Suprapubic skin (tissue), 4 donors: Measurements from ENCODE around the gene PTPRJ.

Experiments
- EP300 ChIP-seq: sonication (generic); formaldehyde crosslinking; IDR thresholded peaks from one replicate; pipeline ENCODE4 v1.6.1; 2017; ENCODE audit warnings: antibody characterized with exemption
- POLR2A ChIP-seq, 2 donors: fragments of 450-650 bp; IDR thresholded peaks; one replicate each; pipeline ENCODE4 v1.6.1; 2017; ENCODE audit warnings: antibody characterized with exemption in 2 of 2, mild to moderate bottlenecking in 2 of 2, moderate library complexity in 2 of 2
- POLR2AphosphoS5 ChIP-seq, 3 donors: sonication (generic); formaldehyde crosslinking; IDR thresholded peaks; one replicate each; pipeline ENCODE4 v1.6.1; 2017; ENCODE audit warnings: antibody characterized with exemption in 3 of 3
- TF ChIP-seq, protein P1 (sequence below), 2 donors: fragments of 200-600 bp in 1 of 2; fragments of 450-650 bp in 1 of 2; sonication (generic) in 1 of 2; IDR thresholded peaks; one replicate each; pipeline ENCODE4 v1.5.1; 2016 to 2019; ENCODE audit warnings: antibody characterized with exemption in 2 of 2, mild to moderate bottlenecking in 1 of 2, moderate library complexity in 1 of 2

DNA sequence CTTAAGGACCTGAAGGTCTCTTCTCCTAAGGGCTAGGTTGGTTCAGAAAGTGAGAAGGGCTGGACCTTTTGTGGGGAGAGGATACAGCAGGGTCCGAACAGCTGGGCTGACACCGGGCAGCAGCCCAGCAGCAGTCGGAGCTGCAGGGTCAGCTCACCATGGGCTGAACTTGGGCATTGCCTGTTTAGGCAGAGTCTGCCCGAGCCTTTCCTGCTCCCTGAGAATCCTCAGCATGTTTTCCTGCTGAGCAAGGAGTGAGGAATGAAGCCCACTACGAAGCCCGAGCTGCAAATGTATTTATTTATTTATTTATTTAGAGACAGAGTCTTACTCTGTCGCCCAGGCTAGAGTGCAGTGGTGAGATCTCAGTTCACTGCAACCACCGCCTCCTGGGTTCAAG lies 83.9 kb downstream of the PTPRJ start:
- TF ChIP-seq, protein P1, sequence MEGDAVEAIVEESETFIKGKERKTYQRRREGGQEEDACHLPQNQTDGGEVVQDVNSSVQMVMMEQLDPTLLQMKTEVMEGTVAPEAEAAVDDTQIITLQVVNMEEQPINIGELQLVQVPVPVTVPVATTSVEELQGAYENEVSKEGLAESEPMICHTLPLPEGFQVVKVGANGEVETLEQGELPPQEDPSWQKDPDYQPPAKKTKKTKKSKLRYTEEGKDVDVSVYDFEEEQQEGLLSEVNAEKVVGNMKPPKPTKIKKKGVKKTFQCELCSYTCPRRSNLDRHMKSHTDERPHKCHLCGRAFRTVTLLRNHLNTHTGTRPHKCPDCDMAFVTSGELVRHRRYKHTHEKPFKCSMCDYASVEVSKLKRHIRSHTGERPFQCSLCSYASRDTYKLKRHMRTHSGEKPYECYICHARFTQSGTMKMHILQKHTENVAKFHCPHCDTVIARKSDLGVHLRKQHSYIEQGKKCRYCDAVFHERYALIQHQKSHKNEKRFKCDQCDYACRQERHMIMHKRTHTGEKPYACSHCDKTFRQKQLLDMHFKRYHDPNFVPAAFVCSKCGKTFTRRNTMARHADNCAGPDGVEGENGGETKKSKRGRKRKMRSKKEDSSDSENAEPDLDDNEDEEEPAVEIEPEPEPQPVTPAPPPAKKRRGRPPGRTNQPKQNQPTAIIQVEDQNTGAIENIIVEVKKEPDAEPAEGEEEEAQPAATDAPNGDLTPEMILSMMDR (IDR thresholded peaks at IDR 0.05), result no peak
- TF ChIP-seq EP300, result no peak
- TF ChIP-seq POLR2A (IDR thresholded peaks at IDR 0.05), result no peak
- TF ChIP-seq POLR2AphosphoS5 (IDR thresholded peaks at IDR 0.05), result no peak
